ENCODE measurements around the gene SLAIN1.

DNA sequence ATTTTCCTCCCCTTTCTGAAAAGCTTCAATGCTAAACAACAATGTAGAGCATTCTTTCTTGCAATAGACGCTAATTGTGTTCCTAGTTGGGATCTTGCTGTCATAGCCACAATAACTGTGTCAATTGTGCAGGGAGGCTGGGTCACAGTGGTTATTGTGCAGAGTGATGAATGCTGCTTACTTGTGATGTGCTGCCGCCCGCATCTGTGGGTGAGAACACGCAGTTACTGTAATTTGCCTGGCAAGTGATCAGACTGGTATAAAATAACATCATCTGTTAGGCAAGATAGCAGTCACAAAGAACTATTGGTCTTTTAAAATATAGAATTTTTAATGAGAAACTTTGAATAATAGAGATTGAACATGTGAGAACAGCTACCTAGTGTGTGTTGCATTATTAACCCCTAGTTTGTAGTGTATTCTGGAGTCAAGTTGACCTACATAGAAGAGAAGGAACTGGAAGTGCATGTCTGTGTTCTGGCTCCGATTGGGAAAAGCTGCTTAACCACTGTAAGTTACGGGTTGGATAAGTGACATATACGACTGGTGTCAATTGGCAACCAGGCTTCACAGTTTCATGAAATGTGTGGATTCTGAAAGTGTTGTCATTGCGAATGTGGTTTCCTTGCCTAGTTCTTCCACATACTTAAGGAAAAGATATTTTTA, 43.6 kb downstream of the SLAIN1 start:
- TF ChIP-seq PHF8 (IDR thresholded peaks at IDR 0.05; ENCODE audit: borderline replicate concordance, low read depth) (no peak), CTCF (IDR thresholded peaks at IDR 0.05) (no peak), HOXA7 (CRISPR knock-in tag; IDR thresholded peaks at IDR 0.05) (no peak)

Data from A549 (cell line).